Aorta (tissue), 5 donors: ENCODE results near the gene AFF3. TPM values are rescaled to one million over a fixed set of nuclear protein-coding genes. Genes with fewer than 3 reads are reported as not detected.

ENCODE experiments used
- ATAC-seq: fragments of 200-7000 bp; cut with Tn5 transposase; one replicate; pipeline ENCODE4 v1.9.1; 2022; ENCODE audit warnings: moderate library complexity; ENCODE audit not compliant: low FRiP score
- DNase-seq, 2 donors: peaks; one replicate each; pipeline ENCODE4 v3.0.0-alpha.2; 2020
- H3K27ac ChIP-seq, 2 donors: one replicate each; pipeline ENCODE4 v1.5.1; 2013; ENCODE audit warnings: low read length in 2 of 2, mild to moderate bottlenecking in 2 of 2, moderate library complexity in 2 of 2, control low read depth in 1 of 2, inconsistent platforms in 1 of 2, low read depth in 1 of 2
- H3K27me3 ChIP-seq, 2 donors: one replicate each; pipeline ENCODE4 v1.6.1; 2013; ENCODE audit warnings: control low read depth in 1 of 2, low read length in 1 of 2, mild to moderate bottlenecking in 1 of 2, moderate library complexity in 1 of 2; ENCODE audit not compliant: insufficient read depth in 2 of 2, control insufficient read depth in 1 of 2
- H3K36me3 ChIP-seq, 2 donors: one replicate each; pipeline ENCODE4 v1.6.1; 2013; ENCODE audit warnings: control low read depth in 1 of 2, low read length in 1 of 2, mild to moderate bottlenecking in 1 of 2; ENCODE audit not compliant: insufficient read depth in 2 of 2, control insufficient read depth in 1 of 2
- H3K4me1 ChIP-seq, 2 donors: one replicate each; pipeline ENCODE4 v1.6.1; 2013; ENCODE audit warnings: low read length in 2 of 2, control low read depth in 1 of 2, mild to moderate bottlenecking in 1 of 2, moderate library complexity in 1 of 2; ENCODE audit not compliant: insufficient read depth in 2 of 2, control insufficient read depth in 1 of 2
- H3K4me3 ChIP-seq, 2 donors: one replicate each; pipeline ENCODE4 v1.5.1; 2013; ENCODE audit warnings: low read length in 2 of 2, control low read depth in 1 of 2, mild to moderate bottlenecking in 1 of 2
- H3K9me3 ChIP-seq: one replicate; pipeline ENCODE4 v1.6.1; 2013; ENCODE audit warnings: mild to moderate bottlenecking, low read length; ENCODE audit not compliant: control insufficient read depth
- WGBS, 2 donors: extraction: QIAGEN DNeasy Blood & Tissue Kit; methylation state at CpG; one replicate each; pipeline ENCODE4 v1.1.7; 2013; 5-methylcytosine and 5-hydroxymethylcytosine counted together
- intact Hi-C, 2 donors: fragments of 100-400 bp; cut with DNase I; formaldehyde crosslinking; loops; one replicate each; pipeline versions ENCODE4 v1.14.2 to v1.15.0; 2022
- polyA plus RNA-seq, 2 donors: library from polyadenylated mRNA; stranded (reverse); fragments of 200-250 nt; gene quantifications; one replicate each; pipeline ENCODE4 v1.2.3, GENCODE V29; 2013
- total RNA-seq, 2 donors: library from RNA; stranded (reverse); fragmentation: NEBNext Ultra II Directional; extraction: Animal tissue kit (Norgen Biotek cat#: 25700); gene quantifications; one replicate each; pipeline ENCODE4 v1.2.1, GENCODE V29; 2021
- donor health status: healthy with polysubstance abuse.
- donor health status: Bipolar disorder and iron deficiency.
- donor health status: DM: no; HTN: no; CAD: no.
- donor health status: DM: no; HTN: no; CAD: no.
- donor health status: DM: yes; HTN: yes; CAD: no.

The AFF3 gene
- total and polyA plus RNA-seq, 4 donors: 0.25 to 15.7 (median 5.5) TPM

DNA sequence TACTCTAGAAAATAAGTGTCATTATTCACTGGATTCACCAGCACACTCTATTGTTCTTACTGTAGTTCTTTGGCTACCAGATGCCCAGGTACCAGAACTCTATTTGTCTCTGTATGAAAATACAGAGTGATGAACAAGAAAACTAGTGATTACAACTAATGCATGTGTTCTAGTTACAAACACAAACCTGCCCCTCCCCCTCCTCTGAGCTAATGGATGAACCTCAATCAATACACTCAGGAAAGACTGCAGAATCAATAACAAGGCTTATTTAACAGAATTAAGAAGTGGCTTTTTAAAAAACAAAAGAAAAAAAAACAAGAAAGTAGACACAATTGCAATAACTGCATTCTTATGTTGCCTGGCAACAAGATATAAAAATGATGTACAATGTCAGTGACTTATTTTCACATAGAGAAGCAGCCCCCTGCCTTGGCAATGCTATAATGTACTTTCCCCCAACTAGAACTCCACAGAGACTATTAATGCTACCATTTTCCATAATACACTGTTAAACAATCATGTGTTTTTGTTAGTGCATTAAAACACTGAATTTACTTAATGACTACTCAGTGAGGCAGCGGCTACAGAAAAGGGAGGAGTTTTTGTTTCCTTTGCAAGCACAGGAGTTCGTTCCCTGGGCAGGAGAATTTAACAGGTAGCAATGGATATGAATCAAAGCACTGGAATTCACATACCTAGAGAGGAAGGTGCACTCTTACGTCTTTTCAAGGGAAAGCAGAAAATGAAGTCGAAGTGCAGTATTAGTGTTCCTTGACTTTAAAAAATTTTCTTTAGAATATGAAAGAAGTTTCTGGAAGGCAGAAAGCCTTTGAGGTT lies 333.8 kb downstream of the AFF3 start:
- Histone ChIP-seq H3K4me1 (peaks cover 0 to 2% of the 10 kb centered on the region in 2 donors), H3K9me3 (no peaks in the 10 kb centered on the region), H3K27ac (no peak overlapping the region), H3K27me3 (no peaks in the 10 kb centered on the region), H3K4me3 (no peak overlapping the region), H3K36me3 (no peaks in the 10 kb centered on the region)
- intact Hi-C loops: no loop called here
- 86 to 90% methylated on average over 4 of the region's 4 CpGs for WGBS, 2 donors
- DNase-seq (no peak), ATAC-seq (no peak)

DNA sequence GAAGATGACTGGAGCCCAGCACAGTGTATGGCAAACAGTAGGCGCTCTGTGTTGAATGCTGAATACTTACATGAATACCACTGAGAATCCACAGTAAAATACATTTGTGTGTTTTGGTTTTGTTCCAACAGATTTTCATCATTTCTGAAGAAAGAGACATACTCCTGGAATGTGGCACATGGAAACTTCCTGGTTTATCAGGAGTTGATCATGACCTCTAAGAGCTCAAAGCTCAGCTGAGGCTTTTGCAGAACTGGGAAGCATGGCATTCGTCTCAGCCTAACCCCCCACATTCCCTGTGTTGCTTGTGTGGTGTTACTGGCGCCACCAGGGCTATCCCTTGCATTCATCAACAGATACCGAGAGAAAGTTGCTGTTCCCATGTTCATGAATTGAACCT lies 335.6 kb downstream of the AFF3 start:
- 86 to 87% methylated on average over 4 of the region's 4 CpGs for WGBS, 2 donors

DNA sequence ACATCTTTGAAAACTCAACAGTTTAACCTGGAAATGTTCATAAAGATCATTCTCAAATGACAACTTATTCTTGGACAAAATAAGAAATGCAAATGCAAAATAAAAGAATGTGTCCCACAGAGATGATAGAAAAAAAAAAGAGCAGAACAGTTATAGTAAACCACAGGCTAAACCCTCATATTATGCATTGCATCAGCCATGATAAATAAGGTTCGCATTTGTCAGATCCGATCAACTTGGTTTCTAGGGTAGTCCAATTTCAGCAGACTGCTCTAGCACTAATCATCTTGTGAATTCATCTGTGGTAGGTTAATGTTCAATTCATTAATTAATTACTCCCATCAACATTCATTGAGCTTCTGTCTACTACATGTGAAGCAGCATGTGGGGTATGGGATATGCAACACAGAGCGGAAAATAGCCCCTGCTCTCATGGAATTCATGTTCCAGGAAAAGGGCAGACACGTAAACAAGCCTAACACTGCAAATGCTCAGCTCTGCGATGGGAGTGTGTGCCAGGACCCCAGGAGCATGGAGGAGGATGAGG lies 336.4 kb downstream of the AFF3 start:
- DNase-seq: no peak
- H3K27me3 ChIP-seq: no peaks in the 10 kb centered on the region
- no peak overlapping the region for H3K4me3 ChIP-seq
- H3K36me3 ChIP-seq: no peaks in the 10 kb centered on the region
- H3K27ac ChIP-seq: no peak overlapping the region
- 92 to 93% methylated on average over 5 of the region's 5 CpGs for WGBS, 2 donors
- H3K9me3 ChIP-seq: no peaks in the 10 kb centered on the region
- peaks cover 0 to 2% of the 10 kb centered on the region in 2 donors for H3K4me1 ChIP-seq
- ATAC-seq: no peak
- intact Hi-C loops: no loop called here

More for the DNA sequence above, 335.6 kb downstream of the AFF3 start:
- intact Hi-C loops: no loop called here
- H3K4me3 ChIP-seq: no peak overlapping the region
- no peak for DNase-seq
- H3K27me3 ChIP-seq: no peaks in the 10 kb centered on the region
- H3K4me1 ChIP-seq: peaks cover 0 to 2% of the 10 kb centered on the region in 2 donors
- no peak for ATAC-seq
- no peaks in the 10 kb centered on the region for H3K9me3 ChIP-seq
- no peaks in the 10 kb centered on the region for H3K36me3 ChIP-seq
- H3K27ac ChIP-seq: no peak overlapping the region

GRCh38 chr2:99803846-99804245 lies 338.5 kb downstream of the AFF3 start:
- WGBS, 2 donors: 63 to 71% methylated on average over 1 of the region's 1 CpG
- intact Hi-C loops: no loop called here
- DNase-seq: no peak

GRCh38 chr2:99802734-99803133 lies 339.7 kb downstream of the AFF3 start:
- DNase-seq (no peak), ATAC-seq (no peak)
- 92 to 100% methylated on average over 1 of the region's 1 CpG for WGBS, 2 donors
- H3K4me3 ChIP-seq: no peak overlapping the region
- no peaks in the 10 kb centered on the region for H3K9me3 ChIP-seq
- H3K36me3 ChIP-seq: no peaks in the 10 kb centered on the region
- no peaks in the 10 kb centered on the region for H3K4me1 ChIP-seq
- intact Hi-C loops: no loop called here
- no peaks in the 10 kb centered on the region for H3K27me3 ChIP-seq
- no peak overlapping the region for H3K27ac ChIP-seq

More at GRCh38 chr2:99803846-99804245, 338.5 kb downstream of the AFF3 start:
- Histone ChIP-seq H3K4me3 (no peak overlapping the region), H3K4me1 (no peaks in the 10 kb centered on the region), H3K27me3 (no peaks in the 10 kb centered on the region), H3K27ac (no peak overlapping the region), H3K9me3 (no peaks in the 10 kb centered on the region), H3K36me3 (no peaks in the 10 kb centered on the region)
- ATAC-seq: no peak

DNA sequence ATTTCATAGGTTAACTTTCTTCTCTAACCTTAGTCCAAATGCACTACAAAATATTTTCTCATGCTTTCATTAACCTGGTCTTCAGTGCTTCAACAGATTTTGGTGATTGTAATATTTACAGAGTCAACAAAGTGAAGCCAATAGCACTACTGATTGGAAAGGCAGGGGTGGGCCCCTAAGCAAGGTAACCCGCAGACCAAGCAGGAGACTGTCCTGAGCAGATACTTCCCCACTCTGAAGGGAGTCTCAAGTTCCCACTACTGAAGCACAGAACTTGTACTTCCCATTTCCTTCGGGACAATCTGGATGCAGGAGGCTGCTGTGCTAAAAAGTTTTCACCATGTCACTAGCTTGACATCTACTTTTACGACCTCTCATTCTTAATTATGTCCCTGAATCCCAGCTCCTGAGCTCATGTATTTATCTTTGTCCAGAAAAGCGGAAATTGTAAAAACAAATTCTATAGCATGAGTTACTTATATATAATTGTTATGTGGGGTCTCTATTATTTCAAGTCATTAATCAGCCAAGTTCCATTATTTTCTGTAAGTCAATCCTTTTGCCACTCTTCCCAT lies 341.0 kb downstream of the AFF3 start:
- H3K27me3 ChIP-seq: no peaks in the 10 kb centered on the region
- peaks cover under 1% of the 10 kb centered on the region for H3K9me3 ChIP-seq
- no peaks in the 10 kb centered on the region for H3K36me3 ChIP-seq
- no peak for ATAC-seq
- no peak for DNase-seq
- intact Hi-C loops: no loop called here
- H3K4me1 ChIP-seq: no peaks in the 10 kb centered on the region
- no peak overlapping the region for H3K27ac ChIP-seq
- H3K4me3 ChIP-seq: no peak overlapping the region
- 82% methylated on average over 4 of the region's 4 CpGs for WGBS, 2 donors

DNA sequence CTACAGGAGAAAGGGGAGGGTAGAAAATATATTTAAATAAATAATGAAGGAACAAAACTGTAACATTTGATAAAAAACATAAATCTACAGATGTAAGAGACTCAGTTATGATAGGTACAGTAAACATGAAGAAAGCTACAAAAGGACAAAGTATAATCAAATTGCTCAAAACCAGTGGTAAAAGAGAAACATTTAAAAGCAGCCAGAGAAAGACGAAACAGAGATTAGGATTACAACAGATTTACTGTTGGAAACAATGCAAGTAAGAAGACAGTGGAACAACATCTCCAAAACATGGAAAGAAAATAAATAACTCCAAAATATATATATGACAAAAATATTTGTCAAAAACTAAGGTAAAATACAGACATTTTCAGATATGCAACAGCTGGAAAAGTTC lies 344.9 kb downstream of the AFF3 start:
- ATAC-seq (no peak), DNase-seq (no peak)
- Histone ChIP-seq H3K36me3 (no peaks in the 10 kb centered on the region), H3K4me1 (no peaks in the 10 kb centered on the region), H3K27ac (no peak overlapping the region), H3K4me3 (no peak overlapping the region), H3K9me3 (peaks cover 2% of the 10 kb centered on the region), H3K27me3 (no peaks in the 10 kb centered on the region)
- 95 to 96% methylated on average over 1 of the region's 1 CpG for WGBS, 2 donors
- intact Hi-C loops: no loop called here

DNA sequence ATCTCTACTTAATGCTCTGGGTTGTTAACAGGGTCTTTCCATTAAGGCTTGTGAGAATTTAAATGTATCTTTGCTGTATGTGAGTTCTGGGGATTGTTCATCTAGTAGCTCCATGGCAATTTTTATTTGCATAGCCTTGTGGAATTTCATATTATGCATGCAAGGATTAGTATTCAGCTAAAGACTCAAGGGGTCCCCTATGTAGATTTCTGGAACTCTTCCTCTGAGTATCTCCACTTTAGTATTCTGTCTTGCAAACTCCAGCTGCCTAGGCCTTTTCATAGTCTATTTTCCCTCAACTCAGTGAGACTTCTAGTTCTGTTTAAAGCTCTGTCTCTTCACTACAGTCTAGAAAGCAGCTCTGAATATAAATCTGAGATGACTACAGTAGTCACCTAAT lies 348.0 kb downstream of the AFF3 start:
- no peak overlapping the region for H3K27ac ChIP-seq
- intact Hi-C loops: no loop called here
- H3K9me3 ChIP-seq: peaks cover 2% of the 10 kb centered on the region
- H3K4me1 ChIP-seq: no peaks in the 10 kb centered on the region
- ATAC-seq: no peak
- no peaks in the 10 kb centered on the region for H3K27me3 ChIP-seq
- no peak overlapping the region for H3K4me3 ChIP-seq
- DNase-seq: no peak
- no peaks in the 10 kb centered on the region for H3K36me3 ChIP-seq

DNA sequence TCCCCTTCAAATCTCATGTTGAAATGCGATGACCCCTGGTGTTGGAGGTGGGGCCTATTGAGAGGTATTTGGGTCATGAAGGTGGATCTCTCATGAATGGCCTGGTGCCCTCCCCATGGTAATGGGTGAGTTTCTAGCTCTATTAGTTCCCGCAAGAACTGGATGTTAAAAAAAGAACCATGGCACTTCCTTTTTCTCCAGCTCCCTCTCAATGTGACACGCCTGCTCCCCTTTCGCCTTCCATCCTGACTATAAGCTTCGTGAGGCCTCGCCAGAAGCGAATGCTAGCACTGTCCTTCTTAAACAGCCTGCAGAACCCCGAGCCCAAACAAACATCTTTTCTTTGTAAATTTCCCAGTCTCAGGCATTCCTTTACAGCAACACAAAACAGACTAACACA lies 349.4 kb downstream of the AFF3 start:
- intact Hi-C loops: no loop called here
- ATAC-seq: no peak

More for the DNA sequence above, 349.4 kb downstream of the AFF3 start:
- H3K4me1 ChIP-seq: no peaks in the 10 kb centered on the region
- DNase-seq: no peak
- H3K9me3 ChIP-seq: peaks cover 2% of the 10 kb centered on the region
- H3K4me3 ChIP-seq: no peak overlapping the region
- H3K27ac ChIP-seq: no peak overlapping the region
- H3K27me3 ChIP-seq: no peaks in the 10 kb centered on the region
- H3K36me3 ChIP-seq: no peaks in the 10 kb centered on the region
- WGBS, 2 donors: 90 to 94% methylated on average over 8 of the region's 8 CpGs
